ENCODE data around the gene NDE1. TPM values are rescaled to one million over a fixed set of nuclear protein-coding genes. Genes with fewer than 3 reads are reported as not detected.

The NDE1 gene
- total RNA-seq, 4 donors from 2014 or later: 4.0 to 26.2 (median 11.9) TPM

- intact Hi-C loops (cut with DNase I; ENCODE audit: low total_unique reads): no loop called here
- no peak for ATAC-seq
Measured at GRCh38 chr16:15631730-15632409, 18.2 kb upstream of the NDE1 start.

GRCh38 chr16:15635926-15636325 is 14.1 kb upstream of the NDE1 start:
- ATAC-seq (no peak), DNase-seq (no peak)
- TF ChIP-seq CTCF (IDR thresholded peaks at IDR 0.05 in 4 of 5, conservative IDR thresholded peaks at IDR 0.05 in 1 of 5) (no peak), POLR2A (IDR thresholded peaks at IDR 0.05) (no peak)
- peaks cover 6 to 83% of the 10 kb centered on the region in 2 donors for H3K36me3 ChIP-seq
- H3K27ac ChIP-seq: no peak overlapping the region
- H3K27me3 ChIP-seq: no peaks in the 10 kb centered on the region
- peaks cover 4% of the 10 kb centered on the region in 2 donors for H3K4me1 ChIP-seq
- no peaks in the 10 kb centered on the region for H3K9me3 ChIP-seq
- in situ Hi-C loops (cut with MboI; ENCODE audit: low sequenced_read_pairs in 4 of 4): no loop called here
- intact Hi-C loops (cut with DNase I; ENCODE audit: low total_unique reads): no loop called here
- H3K4me3 ChIP-seq: no peak overlapping the region

More at GRCh38 chr16:15631730-15632409, 18.2 kb upstream of the NDE1 start:
- TF ChIP-seq POLR2A (IDR thresholded peaks at IDR 0.05): no peak
- TF ChIP-seq CTCF (IDR thresholded peaks at IDR 0.05 in 4 of 5, conservative IDR thresholded peaks at IDR 0.05 in 1 of 5): no peak
- Histone ChIP-seq H3K27ac (no peak overlapping the region), H3K9me3 (no peaks in the 10 kb centered on the region), H3K27me3 (no peaks in the 10 kb centered on the region), H3K4me3 (no peak overlapping the region), H3K36me3 (peaks cover 6 to 81% of the 10 kb centered on the region in 2 donors), H3K4me1 (no peaks in the 10 kb centered on the region)
- in situ Hi-C loops (cut with MboI; ENCODE audit: low sequenced_read_pairs in 4 of 4): no loop called here
- DNase-seq: no peak

GRCh38 chr16:15636392-15636873 is 13.6 kb upstream of the NDE1 start:
- H3K36me3 ChIP-seq: peaks cover 6 to 78% of the 10 kb centered on the region in 2 donors
- ATAC-seq (no peak), DNase-seq (no peak)
- no peak overlapping the region for H3K27ac ChIP-seq
- TF ChIP-seq CTCF (IDR thresholded peaks at IDR 0.05 in 4 of 5, conservative IDR thresholded peaks at IDR 0.05 in 1 of 5) (no peak), POLR2A (IDR thresholded peaks at IDR 0.05) (no peak)
- H3K27me3 ChIP-seq: no peaks in the 10 kb centered on the region
- H3K4me3 ChIP-seq: no peak overlapping the region
- H3K4me1 ChIP-seq: peaks cover 7 to 9% of the 10 kb centered on the region in 2 donors
- no peaks in the 10 kb centered on the region for H3K9me3 ChIP-seq
- intact Hi-C loops (cut with DNase I; ENCODE audit: low total_unique reads) (no loop called here), in situ Hi-C loops (cut with MboI; ENCODE audit: low sequenced_read_pairs in 4 of 4) (no loop called here)

- intact Hi-C loops (cut with DNase I; ENCODE audit: low total_unique reads) (no loop called here), in situ Hi-C loops (cut with MboI; ENCODE audit: low sequenced_read_pairs in 4 of 4) (no loop called here)
- Histone ChIP-seq H3K27ac (no peak overlapping the region), H3K9me3 (no peaks in the 10 kb centered on the region), H3K27me3 (no peaks in the 10 kb centered on the region), H3K4me1 (peaks cover 23 to 24% of the 10 kb centered on the region in 2 donors), H3K36me3 (peaks cover 0 to 51% of the 10 kb centered on the region in 2 donors), H3K4me3 (no peak overlapping the region)
- TF ChIP-seq CTCF (IDR thresholded peaks at IDR 0.05 in 4 of 5, conservative IDR thresholded peaks at IDR 0.05 in 1 of 5): no peak
- no peak for TF ChIP-seq POLR2A (IDR thresholded peaks at IDR 0.05)
- ATAC-seq: no peak
- DNase-seq: no peak
Measured at GRCh38 chr16:15639061-15639568, 10.9 kb upstream of the NDE1 start.

Data from gastrocnemius medialis (tissue), 4 donors.